SU-DHL-6 (cell line): ENCODE measurements around the gene LDLRAD1.

Experiments
- H2AFZ ChIP-seq: fragments of 200-600 bp; sonication (generic); 2 replicates; pipeline ENCODE4 v1.6.1; 2014; ENCODE audit warnings: low read depth, mild to moderate bottlenecking, moderate library complexity, mixed read lengths, antibody characterized with exemption, low read length; ENCODE audit not compliant: severe bottlenecking
- H3F3A ChIP-seq: fragments of 200-600 bp; shearing (Covaris generic); 2 replicates; pipeline ENCODE4 v1.6.0; 2016; ENCODE audit warnings: antibody characterized with exemption, mild to moderate bottlenecking; ENCODE audit not compliant: insufficient read depth
- H3K27ac ChIP-seq: fragments of 200-600 bp; sonication (generic); 2 replicates; pipeline ENCODE4 v1.5.1; 2016; ENCODE audit warnings: low read depth, mild to moderate bottlenecking, low read length, moderate library complexity, mixed read lengths
- H3K27me3 ChIP-seq: fragments of 200-600 bp; sonication (generic), shearing (Covaris generic); 2 replicates; pipeline ENCODE4 v1.6.0; 2014; ENCODE audit warnings: mild to moderate bottlenecking, low read length
- H3K36me3 ChIP-seq: fragments of 200-600 bp; sonication (generic); 2 replicates; pipeline ENCODE4 v1.6.1; 2014; ENCODE audit warnings: mild to moderate bottlenecking, low read length, mixed read lengths
- H3K4me2 ChIP-seq: fragments of 300-600, 200-600 bp; shearing (Covaris generic), sonication (generic); 2 replicates; pipeline ENCODE4 v1.6.0; 2014; ENCODE audit warnings: low read length, low read depth, mild to moderate bottlenecking; ENCODE audit not compliant: poor library complexity, severe bottlenecking
- H3K4me3 ChIP-seq: fragments of 200-600 bp; sonication (generic); 2 replicates; pipeline ENCODE4 v1.5.1; 2014; ENCODE audit warnings: antibody characterized with exemption, low read length, mild to moderate bottlenecking, mixed read lengths; ENCODE audit not compliant: insufficient read depth, poor library complexity, severe bottlenecking
- H3K79me2 ChIP-seq: fragments of 200-600 bp; sonication (generic); 2 replicates; pipeline ENCODE4 v1.6.1; 2014; ENCODE audit warnings: mild to moderate bottlenecking, low read length, moderate library complexity; ENCODE audit not compliant: insufficient read depth
- H3K9ac ChIP-seq: fragments of 200-600 bp; sonication (generic); 2 replicates; pipeline ENCODE4 v1.7.0; 2014; ENCODE audit warnings: mild to moderate bottlenecking, low read length
- H3K9me2 ChIP-seq: fragments of 200-600 bp; sonication (generic); replicated peaks from 2 replicates; pipeline ENCODE4 v1.6.1; 2014; ENCODE audit warnings: low read length; ENCODE audit not compliant: insufficient read depth
- H3K9me3 ChIP-seq: fragments of 200-600 bp; sonication (generic); 2 replicates; pipeline ENCODE4 v1.6.1; 2014; ENCODE audit warnings: low read length, mixed read lengths; ENCODE audit not compliant: insufficient read depth
- H4K20me1 ChIP-seq: fragments of 200-600 bp; sonication (generic); 2 replicates; pipeline ENCODE4 v1.6.1; 2014; ENCODE audit warnings: low read depth, mild to moderate bottlenecking, antibody characterized with exemption, low read length, moderate library complexity, mixed read lengths
- CTCF ChIP-seq: fragments of 200-600 bp; sonication (generic); IDR thresholded peaks from one replicate; pipeline ENCODE4 v1.5.1; 2017; ENCODE audit warnings: antibody characterized with exemption, mild to moderate bottlenecking, low read length, moderate library complexity; ENCODE audit not compliant: insufficient read depth, poor library complexity, severe bottlenecking
- EZH2phosphoT487 ChIP-seq: fragments of 200-600 bp; sonication (generic), shearing (Covaris generic); conservative IDR thresholded peaks from 2 replicates; pipeline ENCODE4 v1.6.1; 2018; ENCODE audit warnings: mild to moderate bottlenecking, antibody characterized with exemption, low read length, moderate library complexity, mixed read lengths

LDLRAD1 gene

GRCh38 chr1:53992085-53992874 lies 25.7 kb downstream of the LDLRAD1 start:
- Histone ChIP-seq H3K9ac (no peak overlapping the region), H3K36me3 (no peaks in the 10 kb centered on the region), H3K9me3 (peaks cover 8% of the 10 kb centered on the region; the same call in 1 of the 2 replicates), H3K4me3 (no peak overlapping the region), H3K4me2 (no peak overlapping the region), H3K27me3 (no peaks in the 10 kb centered on the region), H3K27ac (no peak overlapping the region), H3K9me2 (no peaks in the 10 kb centered on the region), H3F3A (no peaks in the 10 kb centered on the region), H2AFZ (no peak overlapping the region), H4K20me1 (no peaks in the 10 kb centered on the region), H3K79me2 (no peaks in the 10 kb centered on the region)
- TF ChIP-seq EZH2phosphoT487 (no peak), CTCF (no peak)

- H3K79me2 ChIP-seq, result no peaks in the 10 kb centered on the region
These were observed 30.1 kb downstream of the LDLRAD1 start for GRCh38 chr1:53987880-53988279.

GRCh38 chr1:53986458-53986857 lies 31.5 kb downstream of the LDLRAD1 start:
- no peaks in the 10 kb centered on the region for H3F3A ChIP-seq
- TF ChIP-seq EZH2phosphoT487 (no peak), CTCF (no peak)
- no peak overlapping the region for H3K4me3 ChIP-seq

More at GRCh38 chr1:53987880-53988279, 30.1 kb downstream of the LDLRAD1 start:
- no peaks in the 10 kb centered on the region for H4K20me1 ChIP-seq
- H3K9me3 ChIP-seq, result peaks cover 8% of the 10 kb centered on the region; the same call in 1 of the 2 replicates
- H3K27ac ChIP-seq, result no peak overlapping the region
- no peak overlapping the region for H2AFZ ChIP-seq
- no peak overlapping the region for H3K4me3 ChIP-seq
- no peak for TF ChIP-seq CTCF
- TF ChIP-seq EZH2phosphoT487, result no peak
- no peaks in the 10 kb centered on the region for H3F3A ChIP-seq
- H3K36me3 ChIP-seq, result no peaks in the 10 kb centered on the region
- no peaks in the 10 kb centered on the region for H3K27me3 ChIP-seq
- H3K4me2 ChIP-seq, result no peak overlapping the region
- no peaks in the 10 kb centered on the region for H3K9me2 ChIP-seq
- H3K9ac ChIP-seq, result no peak overlapping the region

More at GRCh38 chr1:53986458-53986857, 31.5 kb downstream of the LDLRAD1 start:
- Histone ChIP-seq H3K9me2 (no peaks in the 10 kb centered on the region), H3K9me3 (no peaks in the 10 kb centered on the region; the same call in 1 of the 2 replicates), H3K27me3 (no peaks in the 10 kb centered on the region), H2AFZ (no peak overlapping the region), H3K9ac (no peak overlapping the region), H3K4me2 (no peak overlapping the region), H4K20me1 (no peaks in the 10 kb centered on the region), H3K79me2 (no peaks in the 10 kb centered on the region), H3K36me3 (no peaks in the 10 kb centered on the region), H3K27ac (no peak overlapping the region)
